SU-DHL-6 (cell line): Measurements from ENCODE around the gene CNPY4.

ENCODE experiments used
- H2AFZ ChIP-seq: fragments of 200-600 bp; sonication (generic); 2 replicates; pipeline ENCODE4 v1.6.1; 2014; ENCODE audit warnings: low read depth, mild to moderate bottlenecking, moderate library complexity, mixed read lengths, antibody characterized with exemption, low read length; ENCODE audit not compliant: severe bottlenecking
- H3F3A ChIP-seq: fragments of 200-600 bp; shearing (Covaris generic); 2 replicates; pipeline ENCODE4 v1.6.0; 2016; ENCODE audit warnings: antibody characterized with exemption, mild to moderate bottlenecking; ENCODE audit not compliant: insufficient read depth
- H3K27ac ChIP-seq: fragments of 200-600 bp; sonication (generic); 2 replicates; pipeline ENCODE4 v1.5.1; 2016; ENCODE audit warnings: low read depth, mild to moderate bottlenecking, low read length, moderate library complexity, mixed read lengths
- H3K27me3 ChIP-seq: fragments of 200-600 bp; sonication (generic), shearing (Covaris generic); 2 replicates; pipeline ENCODE4 v1.6.0; 2014; ENCODE audit warnings: mild to moderate bottlenecking, low read length
- H3K36me3 ChIP-seq: fragments of 200-600 bp; sonication (generic); 2 replicates; pipeline ENCODE4 v1.6.1; 2014; ENCODE audit warnings: mild to moderate bottlenecking, low read length, mixed read lengths
- H3K4me2 ChIP-seq: fragments of 300-600, 200-600 bp; shearing (Covaris generic), sonication (generic); 2 replicates; pipeline ENCODE4 v1.6.0; 2014; ENCODE audit warnings: low read length, low read depth, mild to moderate bottlenecking; ENCODE audit not compliant: poor library complexity, severe bottlenecking
- H3K4me3 ChIP-seq: fragments of 200-600 bp; sonication (generic); 2 replicates; pipeline ENCODE4 v1.5.1; 2014; ENCODE audit warnings: antibody characterized with exemption, low read length, mild to moderate bottlenecking, mixed read lengths; ENCODE audit not compliant: insufficient read depth, poor library complexity, severe bottlenecking
- H3K79me2 ChIP-seq: fragments of 200-600 bp; sonication (generic); 2 replicates; pipeline ENCODE4 v1.6.1; 2014; ENCODE audit warnings: mild to moderate bottlenecking, low read length, moderate library complexity; ENCODE audit not compliant: insufficient read depth
- H3K9ac ChIP-seq: fragments of 200-600 bp; sonication (generic); 2 replicates; pipeline ENCODE4 v1.7.0; 2014; ENCODE audit warnings: mild to moderate bottlenecking, low read length
- H3K9me2 ChIP-seq: fragments of 200-600 bp; sonication (generic); replicated peaks from 2 replicates; pipeline ENCODE4 v1.6.1; 2014; ENCODE audit warnings: low read length; ENCODE audit not compliant: insufficient read depth
- H3K9me3 ChIP-seq: fragments of 200-600 bp; sonication (generic); 2 replicates; pipeline ENCODE4 v1.6.1; 2014; ENCODE audit warnings: low read length, mixed read lengths; ENCODE audit not compliant: insufficient read depth
- H4K20me1 ChIP-seq: fragments of 200-600 bp; sonication (generic); 2 replicates; pipeline ENCODE4 v1.6.1; 2014; ENCODE audit warnings: low read depth, mild to moderate bottlenecking, antibody characterized with exemption, low read length, moderate library complexity, mixed read lengths
- EZH2phosphoT487 ChIP-seq: fragments of 200-600 bp; sonication (generic), shearing (Covaris generic); conservative IDR thresholded peaks from 2 replicates; pipeline ENCODE4 v1.6.1; 2018; ENCODE audit warnings: mild to moderate bottlenecking, antibody characterized with exemption, low read length, moderate library complexity, mixed read lengths
- TF ChIP-seq, protein P1 (sequence below): fragments of 200-600 bp; sonication (generic); IDR thresholded peaks from one replicate; pipeline ENCODE4 v1.5.1; 2017; ENCODE audit warnings: antibody characterized with exemption, mild to moderate bottlenecking, low read length, moderate library complexity; ENCODE audit not compliant: insufficient read depth, poor library complexity, severe bottlenecking

CNPY4 gene

GRCh38 chr7:100111914-100112313 is 7.5 kb upstream of the CNPY4 start:
- no peak overlapping the region for H3K4me2 ChIP-seq

DNA sequence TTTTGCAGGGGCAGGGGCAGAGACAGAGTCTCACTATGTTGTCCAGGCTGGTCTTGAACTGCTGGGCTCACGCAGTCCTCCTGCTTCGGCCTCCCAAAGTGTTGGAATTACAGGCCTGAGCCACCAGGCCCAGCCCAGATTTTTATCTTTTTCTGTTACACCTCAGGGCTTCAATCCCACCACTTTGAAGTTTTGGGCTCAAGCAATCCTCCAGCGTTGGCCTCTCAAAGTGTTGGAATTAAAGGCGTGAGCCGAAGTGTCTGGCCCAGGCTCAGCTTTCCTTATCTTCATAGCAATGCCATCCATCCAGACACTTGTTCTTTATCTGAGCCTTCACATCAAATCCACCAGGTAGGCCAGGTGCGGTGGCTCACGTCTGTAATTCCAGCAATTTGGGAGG is 4.4 kb upstream of the CNPY4 start:
- Histone ChIP-seq H3K79me2 (peaks cover 9% of the 10 kb centered on the region), H3K9me3 (no peaks in the 10 kb centered on the region), H3K9ac (no peak overlapping the region), H3K36me3 (no peaks in the 10 kb centered on the region; the same call in 1 of the 2 replicates), H3K4me3 (no peak overlapping the region), H3K27me3 (no peaks in the 10 kb centered on the region), H3K9me2 (no peaks in the 10 kb centered on the region), H2AFZ (no peak overlapping the region), H4K20me1 (no peaks in the 10 kb centered on the region), H3F3A (peaks cover 4% of the 10 kb centered on the region; the same call in 1 of the 2 replicates), H3K27ac (no peak overlapping the region), H3K4me2 (no peak overlapping the region)
- TF ChIP-seq EZH2phosphoT487 = no peak
- TF ChIP-seq, protein P1, sequence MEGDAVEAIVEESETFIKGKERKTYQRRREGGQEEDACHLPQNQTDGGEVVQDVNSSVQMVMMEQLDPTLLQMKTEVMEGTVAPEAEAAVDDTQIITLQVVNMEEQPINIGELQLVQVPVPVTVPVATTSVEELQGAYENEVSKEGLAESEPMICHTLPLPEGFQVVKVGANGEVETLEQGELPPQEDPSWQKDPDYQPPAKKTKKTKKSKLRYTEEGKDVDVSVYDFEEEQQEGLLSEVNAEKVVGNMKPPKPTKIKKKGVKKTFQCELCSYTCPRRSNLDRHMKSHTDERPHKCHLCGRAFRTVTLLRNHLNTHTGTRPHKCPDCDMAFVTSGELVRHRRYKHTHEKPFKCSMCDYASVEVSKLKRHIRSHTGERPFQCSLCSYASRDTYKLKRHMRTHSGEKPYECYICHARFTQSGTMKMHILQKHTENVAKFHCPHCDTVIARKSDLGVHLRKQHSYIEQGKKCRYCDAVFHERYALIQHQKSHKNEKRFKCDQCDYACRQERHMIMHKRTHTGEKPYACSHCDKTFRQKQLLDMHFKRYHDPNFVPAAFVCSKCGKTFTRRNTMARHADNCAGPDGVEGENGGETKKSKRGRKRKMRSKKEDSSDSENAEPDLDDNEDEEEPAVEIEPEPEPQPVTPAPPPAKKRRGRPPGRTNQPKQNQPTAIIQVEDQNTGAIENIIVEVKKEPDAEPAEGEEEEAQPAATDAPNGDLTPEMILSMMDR = no peak

More at GRCh38 chr7:100111914-100112313, 7.5 kb upstream of the CNPY4 start:
- TF ChIP-seq, protein P1 = no peak
- TF ChIP-seq EZH2phosphoT487 = no peak
- no peaks in the 10 kb centered on the region for H4K20me1 ChIP-seq
- no peak overlapping the region for H2AFZ ChIP-seq
- no peaks in the 10 kb centered on the region for H3K9me2 ChIP-seq
- no peaks in the 10 kb centered on the region for H3K27me3 ChIP-seq
- H3K79me2 ChIP-seq = no peaks in the 10 kb centered on the region
- no peak overlapping the region for H3K27ac ChIP-seq
- H3K9me3 ChIP-seq = no peaks in the 10 kb centered on the region
- no peaks in the 10 kb centered on the region; the same call in 1 of the 2 replicates for H3K36me3 ChIP-seq
- H3K9ac ChIP-seq = no peak overlapping the region
- no peaks in the 10 kb centered on the region for H3F3A ChIP-seq
- H3K4me3 ChIP-seq = no peak overlapping the region

- Histone ChIP-seq H3K4me2 (peak overlapping the region; percentile 73), H3K36me3 (no peaks in the 10 kb centered on the region), H3F3A (peaks cover 11% of the 10 kb centered on the region), H4K20me1 (no peaks in the 10 kb centered on the region), H3K9ac (peak overlapping the region; percentile 79), H3K4me3 (peak overlapping the region; percentile 98), H3K9me3 (no peaks in the 10 kb centered on the region), H2AFZ (peak overlapping the region; percentile 52), H3K79me2 (peaks cover 9% of the 10 kb centered on the region), H3K27me3 (no peaks in the 10 kb centered on the region), H3K27ac (peak overlapping the region; percentile 69), H3K9me2 (no peaks in the 10 kb centered on the region)
- no peak for TF ChIP-seq EZH2phosphoT487
- TF ChIP-seq, protein P1 = no peak
Observed at GRCh38 chr7:100118388-100119071, 904 bp upstream of the CNPY4 start.
